Measurements from ENCODE around the gene ALKAL2.

Gene ALKAL2

GRCh38 chr2:244547-244946, 43.3 kb downstream of the ALKAL2 start:
- no peak for DNase-seq (ENCODE audit: low spot score)

- no peak for DNase-seq (ENCODE audit: low spot score)
These were observed 49.0 kb downstream of the ALKAL2 start for GRCh38 chr2:238869-239268.

- DNase-seq (ENCODE audit: low spot score): no peak
These were observed 49.5 kb downstream of the ALKAL2 start for GRCh38 chr2:238431-238830.

GRCh38 chr2:237878-238277, 50.0 kb downstream of the ALKAL2 start:
- DNase-seq (ENCODE audit: low spot score): no peak

GRCh38 chr2:236993-237539, 50.8 kb downstream of the ALKAL2 start:
- DNase-seq (ENCODE audit: low spot score): no peak

GRCh38 chr2:234421-234820, 53.5 kb downstream of the ALKAL2 start:
- no peak for DNase-seq (ENCODE audit: low spot score)

GRCh38 chr2:233030-233429, 54.9 kb downstream of the ALKAL2 start:
- DNase-seq (ENCODE audit: low spot score): no peak

GRCh38 chr2:231521-232185, 56.2 kb downstream of the ALKAL2 start:
- DNase-seq (ENCODE audit: low spot score): no peak

All from activated CD4-positive, alpha-beta T cell treated with anti-CD3 and anti-CD28 coated beads, Interleukin-2, Interleukin-4, amounts not matched to agents 100 ng/mL and 50 ng/mL, durations not matched to agents 16 hours and 8 hours (primary cell).